GM21529 (cell line): ENCODE measurements around the gene STAMBPL1.
A peak's percentile ranks its signal among the peaks of the same experiment; 100 is the strongest.
"Not testable (repeated sequence)": the region's sequence is repeated elsewhere in the genome, so short reads cannot be mapped to it uniquely, and the experiment has no call there.

ENCODE experiments used
- ATAC-seq: cut with Tn5 transposase; IDR thresholded peaks from one replicate; pipeline ENCODE4 v1.9.1; 2021; ENCODE audit not compliant: unreplicated experiment

The STAMBPL1 gene

DNA sequence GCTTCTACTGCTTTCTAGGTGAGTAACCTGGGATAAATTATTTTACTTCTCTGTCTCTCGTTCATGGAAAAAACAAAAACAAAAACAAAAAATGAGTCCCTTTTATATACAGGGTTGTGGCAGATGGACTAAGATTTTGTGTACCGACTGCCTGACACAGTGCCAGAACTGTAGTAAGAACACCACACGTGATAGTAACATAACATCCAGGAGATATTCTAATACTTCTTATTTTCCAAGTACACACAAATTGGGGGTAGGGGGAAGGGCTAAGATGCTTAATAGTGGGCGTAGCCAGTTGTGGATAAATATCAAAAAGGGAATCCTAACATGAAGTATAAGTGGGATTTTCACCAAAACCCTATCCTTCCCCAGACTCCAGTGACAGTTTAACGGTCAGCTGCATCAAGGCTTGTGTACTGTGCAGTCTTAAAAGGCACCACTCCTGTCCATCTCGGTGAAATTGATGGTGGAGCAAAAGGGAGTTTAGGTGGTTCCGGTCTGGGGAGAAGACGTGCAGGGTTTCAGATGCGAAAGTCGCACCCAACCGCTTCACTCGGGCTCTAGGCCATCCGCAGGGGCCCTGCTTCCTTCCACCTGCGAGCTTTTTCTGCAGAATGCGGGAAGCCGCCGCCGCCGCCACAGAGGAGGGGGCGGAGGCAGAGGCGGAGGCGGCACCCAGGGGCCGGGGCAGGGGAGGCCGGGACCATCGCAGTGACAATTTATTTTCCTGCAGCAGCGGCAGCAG is at the start of gene STAMBPL1:
STAMBPL1 (plus strand) TSS at position 712 of the 748 bp plus-strand sequence. CDS start 21,464 bp downstream, outside the sequence.
- peak; percentile 62 for ATAC-seq

- no peak for ATAC-seq
Measured at GRCh38 chr10:88830643-88831268, 49.3 kb upstream of the STAMBPL1 start.

DNA sequence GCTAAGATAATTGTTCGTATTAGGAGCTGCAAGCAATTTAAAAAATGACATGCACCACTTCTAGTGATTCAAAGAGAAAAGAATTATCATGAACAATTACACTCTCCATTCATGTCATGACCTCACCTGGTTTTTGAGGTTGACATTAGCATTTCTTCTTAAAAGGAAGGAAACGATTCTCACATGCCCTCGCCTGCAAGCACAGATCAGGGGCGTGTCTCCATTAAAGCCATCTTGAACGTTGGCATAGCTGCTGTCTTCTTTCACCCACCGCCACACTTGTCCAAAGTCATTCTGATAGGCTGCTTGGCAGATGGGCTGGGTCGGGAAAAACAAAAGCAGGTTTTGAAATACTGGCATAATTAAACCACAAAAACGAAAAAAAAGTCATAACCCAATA is 48.3 kb upstream of the STAMBPL1 start:
- no peak for ATAC-seq

GRCh38 chr10:88832376-88832775 is 47.7 kb upstream of the STAMBPL1 start:
- ATAC-seq = no peak

DNA sequence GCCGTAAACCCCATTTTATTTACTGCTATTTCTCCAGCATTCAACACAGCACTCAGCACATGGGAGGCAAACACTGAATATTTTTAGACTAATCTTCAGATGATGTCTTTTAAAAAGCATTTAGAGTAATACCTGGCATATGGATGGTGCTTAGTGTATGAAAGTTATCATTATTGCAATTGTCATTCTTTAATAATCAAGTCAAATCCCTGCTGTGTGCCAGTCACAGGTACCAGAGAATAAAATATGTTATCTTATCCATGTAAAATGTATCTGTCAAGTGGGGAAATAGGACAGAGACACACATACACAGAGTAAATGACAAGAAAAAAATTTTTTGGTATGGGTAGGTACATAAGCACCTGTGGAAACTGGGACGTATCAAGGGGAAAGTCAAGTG is 46.9 kb upstream of the STAMBPL1 start:
- no peak for ATAC-seq

GRCh38 chr10:88833723-88834122 is 46.3 kb upstream of the STAMBPL1 start:
- no peak for ATAC-seq

GRCh38 chr10:88835096-88835909 is 44.7 kb upstream of the STAMBPL1 start:
- peak; percentile 83 for ATAC-seq

DNA sequence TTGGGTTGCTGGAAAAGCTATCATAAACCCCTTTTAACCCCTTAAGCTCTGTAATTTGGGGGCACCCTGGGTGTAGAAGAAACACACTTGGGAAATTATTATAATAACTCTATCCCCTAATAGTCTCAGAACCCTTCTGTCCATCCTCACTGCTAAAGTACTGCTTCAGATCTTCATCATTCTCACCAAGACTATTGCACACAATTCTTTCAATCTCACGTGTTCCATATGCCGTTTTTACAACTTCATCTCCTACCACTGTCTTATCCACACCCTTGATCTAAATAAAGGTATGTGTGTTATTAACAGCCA is 44.2 kb upstream of the STAMBPL1 start:
- ATAC-seq = peak; percentile 10

DNA sequence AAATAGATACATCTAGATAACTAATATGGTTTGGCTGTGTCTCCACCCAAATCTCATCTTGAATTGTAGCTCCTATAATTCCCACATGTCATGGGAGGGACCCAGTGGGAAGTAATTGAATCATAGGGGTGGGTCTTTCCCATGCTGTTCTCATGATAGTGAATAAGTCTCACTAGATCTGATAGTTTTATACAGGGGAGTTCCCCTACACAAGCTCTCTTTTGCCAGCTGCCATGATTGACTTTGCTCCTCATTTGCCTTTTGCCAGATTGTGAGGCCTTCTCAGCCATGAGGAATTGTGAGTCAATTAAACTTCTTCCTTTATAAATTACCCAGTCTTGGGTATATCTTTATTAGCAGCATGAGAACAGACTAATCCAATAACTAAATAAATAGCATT is 42.4 kb upstream of the STAMBPL1 start:
- not testable (repeated sequence) for ATAC-seq

GRCh38 chr10:88838766-88839350 is 41.2 kb upstream of the STAMBPL1 start:
- ATAC-seq = no peak

DNA sequence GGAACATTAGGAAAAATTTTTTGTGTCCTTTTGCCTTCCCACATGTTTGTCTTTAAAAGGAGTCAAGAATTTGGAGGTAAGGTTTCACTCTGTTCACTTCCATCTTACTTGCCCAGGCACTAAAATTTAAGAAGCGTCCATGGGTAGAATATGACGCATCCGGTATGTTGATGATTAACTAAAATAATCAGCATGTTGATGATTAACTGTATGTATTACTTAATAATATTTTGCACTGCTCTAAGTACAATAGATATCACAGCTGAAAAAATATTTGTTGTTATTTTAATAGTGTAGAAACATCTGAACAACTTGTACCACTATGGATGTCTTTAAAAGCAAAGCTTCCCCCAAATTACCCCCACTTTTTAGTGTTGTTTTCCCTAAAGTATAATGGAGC is 39.9 kb upstream of the STAMBPL1 start:
- no peak for ATAC-seq

DNA sequence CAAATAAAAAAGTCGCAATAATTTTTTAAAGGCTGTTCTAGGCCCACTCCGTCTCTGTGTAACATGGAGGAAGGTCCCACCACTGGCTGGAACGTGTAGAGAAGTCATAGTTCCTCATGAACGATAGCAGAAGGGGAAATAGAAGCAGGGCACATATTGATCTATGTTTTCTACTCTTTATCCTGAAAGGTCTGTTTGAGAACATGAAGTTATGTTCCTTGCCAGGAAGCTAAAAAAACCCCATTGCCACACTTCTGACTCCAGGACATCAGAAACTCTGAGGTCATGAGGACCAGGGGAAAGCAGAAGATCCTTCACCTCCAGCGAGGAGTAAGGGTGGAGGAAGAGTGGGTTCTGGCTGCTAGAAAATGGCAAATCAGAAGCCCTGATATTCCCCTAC is 39.2 kb upstream of the STAMBPL1 start:
- no peak for ATAC-seq

DNA sequence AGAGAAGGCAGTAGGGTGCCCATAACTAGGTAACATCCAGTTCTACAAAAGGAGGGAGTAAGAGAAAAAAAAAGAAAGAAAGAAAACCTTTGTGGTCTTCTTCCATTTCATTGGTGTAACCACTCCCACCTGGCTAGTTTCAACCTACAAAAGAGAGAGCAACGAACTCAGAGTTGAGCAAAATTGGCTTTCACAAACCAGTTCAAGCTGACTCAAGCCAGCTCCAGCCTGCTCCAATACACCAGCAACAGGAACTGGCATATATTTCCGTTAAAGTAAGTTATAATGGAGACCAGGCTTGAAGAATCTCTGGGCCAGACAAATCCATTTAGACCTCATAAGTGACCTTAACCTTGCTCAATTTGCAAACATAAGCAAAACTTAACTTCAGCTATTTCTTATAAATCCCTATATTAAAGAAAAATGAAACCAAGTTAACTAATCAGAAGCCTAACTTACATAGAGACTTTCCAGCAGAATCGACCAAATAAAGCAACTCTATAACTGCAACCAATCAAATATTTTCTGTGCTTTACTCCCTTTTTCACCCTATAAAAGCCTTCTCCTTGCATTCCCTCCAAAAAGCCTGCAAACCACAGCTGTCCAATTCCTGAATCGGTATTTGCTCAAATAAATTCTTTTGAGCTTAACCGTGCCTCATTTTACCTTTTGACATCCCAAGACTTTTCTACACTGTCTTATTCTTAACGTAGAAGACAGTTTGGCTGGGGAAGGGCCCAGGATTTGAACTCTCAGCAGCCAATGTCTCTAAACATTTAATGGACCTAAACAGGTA is 38.5 kb upstream of the STAMBPL1 start:
- no peak for ATAC-seq

DNA sequence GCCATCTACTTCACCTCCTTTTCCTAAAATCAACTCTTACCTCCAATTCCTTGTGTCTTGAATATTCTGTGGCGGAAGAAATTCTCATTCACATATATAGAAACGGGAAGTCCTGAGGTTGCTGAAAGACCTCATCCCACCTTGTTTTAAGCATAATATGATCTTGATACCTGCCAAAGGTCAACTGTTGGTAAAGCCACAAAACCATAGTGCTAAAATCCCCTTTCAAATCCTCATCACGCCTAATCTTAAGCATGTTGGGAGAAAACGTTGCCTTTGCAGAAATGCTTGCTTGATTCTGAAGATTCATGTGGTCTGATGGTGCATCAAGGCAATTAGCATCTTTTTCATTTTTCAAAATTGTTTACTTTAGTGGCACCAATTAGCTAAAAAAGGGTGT is 36.9 kb upstream of the STAMBPL1 start:
- no peak for ATAC-seq

DNA sequence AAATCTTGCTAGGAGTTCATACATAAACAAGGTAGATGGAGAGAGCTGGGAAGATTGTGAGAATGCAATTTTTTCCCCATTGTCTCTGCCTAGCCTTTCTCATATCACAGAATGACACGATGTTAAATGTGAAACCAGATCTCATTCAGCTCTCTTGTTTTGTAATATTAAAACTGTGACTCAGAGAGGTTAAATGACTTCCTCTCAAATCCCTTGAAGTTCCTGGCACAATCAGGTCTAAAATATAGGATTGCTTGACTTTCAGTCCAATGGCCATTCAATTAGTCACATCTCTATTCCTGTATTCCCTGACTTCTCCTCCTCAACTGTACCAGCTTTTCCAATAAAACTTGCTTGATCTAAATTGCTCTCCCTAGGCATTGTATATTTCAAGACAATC is 31.5 kb upstream of the STAMBPL1 start:
- no peak for ATAC-seq

DNA sequence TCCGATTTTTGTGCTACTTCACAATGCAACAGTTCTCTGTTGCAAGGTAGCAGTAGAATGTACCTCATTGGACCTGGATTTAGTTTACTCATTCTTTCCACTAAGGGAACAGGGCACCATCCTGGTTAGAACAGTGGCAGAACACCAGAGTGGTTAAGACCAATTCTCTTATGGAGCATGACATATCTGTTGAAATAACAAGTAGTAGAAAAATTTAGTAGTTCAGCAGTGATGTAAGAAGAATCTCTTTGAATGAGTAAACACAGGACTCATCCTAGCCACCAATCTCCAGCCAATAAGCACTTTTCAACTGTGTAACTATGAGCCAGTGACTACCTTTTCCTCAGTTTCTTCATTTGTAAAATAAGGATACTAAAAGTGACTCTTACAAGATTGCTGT is 30.8 kb upstream of the STAMBPL1 start:
- ATAC-seq = no peak

GRCh38 chr10:88850712-88851111 is 29.3 kb upstream of the STAMBPL1 start:
- ATAC-seq = no peak

DNA sequence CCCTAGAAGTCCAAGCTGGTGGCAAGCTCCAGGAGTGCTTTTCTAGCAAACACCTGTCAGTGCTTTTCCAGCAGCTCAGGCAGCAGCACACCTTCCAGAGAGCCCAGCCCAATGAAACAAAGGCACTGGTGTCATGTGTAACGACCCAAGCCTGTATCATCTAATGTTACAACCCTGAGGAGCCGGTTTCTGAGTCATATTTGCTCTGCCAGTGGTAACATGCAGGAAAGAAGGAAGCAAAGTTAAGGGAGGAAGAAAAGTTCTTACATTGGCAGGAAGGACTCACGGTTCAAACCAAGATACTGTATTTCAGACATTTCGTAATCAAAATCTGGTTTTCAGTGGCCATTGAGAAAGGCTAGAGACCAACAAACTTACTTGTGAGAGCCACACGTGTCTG is 28.3 kb upstream of the STAMBPL1 start, which contains the start of gene ANKRD22:
ANKRD22 (minus strand) TSS at position 139 of the 400 bp plus-strand sequence. CDS start 237 bp downstream, outside the sequence.
- no peak for ATAC-seq

DNA sequence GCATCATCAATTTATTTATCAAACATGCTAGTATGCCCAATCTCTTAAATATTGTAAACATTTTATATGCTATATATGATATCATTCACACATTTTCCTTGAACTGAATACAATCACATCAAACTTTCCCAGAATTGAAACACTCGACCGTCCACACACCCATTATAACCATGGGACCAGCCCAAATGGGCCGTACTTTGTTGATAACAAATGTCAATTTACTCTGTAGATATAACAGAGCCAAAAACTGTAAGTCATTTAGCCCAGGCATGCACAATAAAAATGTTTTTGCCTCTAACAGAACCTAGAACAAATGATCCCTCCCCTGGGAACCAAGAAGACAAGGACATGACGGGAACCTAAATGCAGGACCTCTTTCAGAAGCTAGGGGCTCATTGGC is 27.7 kb upstream of the STAMBPL1 start:
- ATAC-seq = no peak

DNA sequence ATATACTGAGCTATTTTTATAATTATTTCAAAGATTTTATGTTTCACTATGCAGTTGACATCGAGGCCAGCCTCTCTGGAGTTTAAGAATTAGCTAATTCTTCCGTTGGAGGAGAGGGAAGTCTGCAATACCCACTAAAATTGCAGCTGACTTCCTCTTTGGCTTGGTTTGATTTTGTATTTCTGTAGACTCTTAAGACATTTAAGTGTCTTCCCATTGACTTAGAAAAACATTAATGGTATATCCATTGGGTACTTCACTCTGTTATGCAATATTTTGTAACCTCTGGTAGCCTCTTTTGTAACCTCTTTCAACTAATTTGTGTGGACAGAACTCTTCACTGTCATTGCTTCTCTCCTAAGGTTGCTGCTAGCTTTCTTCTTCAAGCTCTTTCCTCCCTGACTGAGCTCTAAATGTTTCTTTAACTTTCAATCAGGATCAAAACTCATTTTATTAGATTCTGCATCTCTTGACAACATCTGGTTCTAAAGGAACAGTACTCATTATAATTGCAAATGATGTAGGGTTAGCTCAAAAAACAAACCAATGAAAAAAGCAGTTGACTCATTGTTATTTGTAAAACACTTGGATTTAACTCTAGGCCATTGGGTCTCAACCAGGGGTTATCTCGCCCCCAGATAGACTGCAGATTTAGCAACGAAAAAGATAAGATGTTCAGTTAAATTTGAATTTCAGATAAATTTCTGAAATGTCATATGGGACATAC is 26.7 kb upstream of the STAMBPL1 start:
- no peak for ATAC-seq
